ENCODE data around the gene PCGF5. TPM values are rescaled to one million over a fixed set of nuclear protein-coding genes. Genes with fewer than 3 reads are reported as not detected.
"Not testable (repeated sequence)": the region's sequence is repeated elsewhere in the genome, so short reads cannot be mapped to it uniquely, and the experiment has no call there.

The PCGF5 gene
- total and polyA plus RNA-seq, 2 experiments from 2014 or later, result 7.7 to 8.7 TPM

- Histone ChIP-seq H3K4me1 (ENCODE audit: insufficient read depth) (no peaks in the 10 kb centered on the region), H3K4me3 (no peak overlapping the region), H3K4me2 (no peak overlapping the region), H3K27me3 (ENCODE audit: insufficient read depth) (no peaks in the 10 kb centered on the region), H4K20me1 (replicated peaks; ENCODE audit: insufficient read depth) (no peaks in the 10 kb centered on the region), H3F3A (replicated peaks; ENCODE audit: low read depth) (no peaks in the 10 kb centered on the region), H3K9me2 (ENCODE audit: insufficient read depth) (no peaks in the 10 kb centered on the region), H3K36me3 (ENCODE audit: insufficient read depth) (no peaks in the 10 kb centered on the region), H2AFZ (no peak overlapping the region), H3K79me2 (replicated peaks; ENCODE audit: insufficient read depth) (no peaks in the 10 kb centered on the region), H3K27ac (ENCODE audit: low read depth) (no peak overlapping the region)
- no peak overlapping the region for H3K4me3 Mint-ChIP-seq
- DNase-seq (ENCODE audit: low spot score) (no peak), ATAC-seq (no peak)
- H3K27me3 Mint-ChIP-seq (ENCODE audit: insufficient read depth, low read depth, poor library complexity), result no peaks in the 10 kb centered on the region
- no peak overlapping the region for H3K27ac Mint-ChIP-seq
- TF ChIP-seq CTCF (conservative IDR thresholded peaks at IDR 0.05; ENCODE audit: low read depth in 2 of 2), result no peak
- peaks cover 6% of the 10 kb centered on the region; the same call in 1 of the 3 replicates for H3K9me3 Mint-ChIP-seq
- H3K4me1 Mint-ChIP-seq, result no peaks in the 10 kb centered on the region
- no peaks in the 10 kb centered on the region for H3K36me3 Mint-ChIP-seq (ENCODE audit: low read depth)
Measured at GRCh38 chr10:91257310-91257709, 36.8 kb downstream of the PCGF5 start.

- not testable (repeated sequence) for H3K9me3 Mint-ChIP-seq; H3K27ac Mint-ChIP-seq; H3K79me2 ChIP-seq (replicated peaks; ENCODE audit: insufficient read depth); H3K27me3 ChIP-seq (ENCODE audit: insufficient read depth); H2AFZ ChIP-seq; H3K4me1 Mint-ChIP-seq; H3K27me3 Mint-ChIP-seq (ENCODE audit: insufficient read depth, low read depth, poor library complexity); H3K4me3 ChIP-seq; H3K9me2 ChIP-seq (ENCODE audit: insufficient read depth); DNase-seq (ENCODE audit: low spot score); ATAC-seq; H3K27ac ChIP-seq (ENCODE audit: low read depth); H3K4me1 ChIP-seq (ENCODE audit: insufficient read depth); H4K20me1 ChIP-seq (replicated peaks; ENCODE audit: insufficient read depth); H3F3A ChIP-seq (replicated peaks; ENCODE audit: low read depth); H3K4me3 Mint-ChIP-seq; H3K36me3 Mint-ChIP-seq (ENCODE audit: low read depth); H3K36me3 ChIP-seq (ENCODE audit: insufficient read depth); H3K4me2 ChIP-seq
Measured at GRCh38 chr10:91260417-91260816, 40.0 kb downstream of the PCGF5 start.

- no peaks in the 10 kb centered on the region for H4K20me1 ChIP-seq (replicated peaks; ENCODE audit: insufficient read depth)
- Mint-ChIP-seq H3K27me3 (ENCODE audit: insufficient read depth, low read depth, poor library complexity) (no peaks in the 10 kb centered on the region), H3K27ac (no peak overlapping the region), H3K4me3 (no peak overlapping the region), H3K4me1 (peaks cover 5% of the 10 kb centered on the region; the same call in 2 of the 3 replicates), H3K36me3 (ENCODE audit: low read depth) (no peaks in the 10 kb centered on the region), H3K9me3 (no peaks in the 10 kb centered on the region)
- DNase-seq (ENCODE audit: low spot score), result no peak
- H3K4me1 ChIP-seq (ENCODE audit: insufficient read depth), result 0 out of 2 replicates have a peak, but pooled peaks cover 5% of the 10 kb centered on the region
- no peak overlapping the region for H3K4me2 ChIP-seq
- H3F3A ChIP-seq (replicated peaks; ENCODE audit: low read depth), result no peaks in the 10 kb centered on the region
- no peak overlapping the region for H3K27ac ChIP-seq (ENCODE audit: low read depth)
- no peak overlapping the region for H2AFZ ChIP-seq
- no peaks in the 10 kb centered on the region for H3K79me2 ChIP-seq (replicated peaks; ENCODE audit: insufficient read depth)
- ATAC-seq, result no peak
- H3K27me3 ChIP-seq (ENCODE audit: insufficient read depth), result no peaks in the 10 kb centered on the region
- no peak overlapping the region for H3K4me3 ChIP-seq
- no peaks in the 10 kb centered on the region for H3K9me2 ChIP-seq (ENCODE audit: insufficient read depth)
- H3K36me3 ChIP-seq (ENCODE audit: insufficient read depth), result no peaks in the 10 kb centered on the region
- TF ChIP-seq CREB1 (CRISPR knock-in tag; IDR thresholded peaks at IDR 0.05; ENCODE audit: low read depth) (no peak), STAT1 (IDR thresholded peaks at IDR 0.05; ENCODE audit: unreplicated experiment) (no peak), ZNF462 (CRISPR knock-in tag; IDR thresholded peaks at IDR 0.05) (no peak), POLR2AphosphoS5 (IDR thresholded peaks at IDR 0.05; ENCODE audit: low read depth) (no peak), EZH2 (IDR thresholded peaks at IDR 0.05; ENCODE audit: low read depth, unreplicated experiment) (no peak), ETS1 (IDR thresholded peaks at IDR 0.05) (no peak), ZNF114 (CRISPR knock-in tag; IDR thresholded peaks at IDR 0.05) (no peak)
Measured at GRCh38 chr10:91271886-91272285, 51.4 kb downstream of the PCGF5 start.

Data from GM23338 (cell line).